ENCODE data around the gene PDGFB. TPM values are rescaled to one million over a fixed set of nuclear protein-coding genes. Genes with fewer than 3 reads are reported as not detected.

The PDGFB gene
- total RNA-seq, 1 donor from 2014 or later: 16.5 TPM

- Mint-ChIP-seq H3K4me1 (ENCODE audit: low read depth) (peaks cover 46% of the 10 kb centered on the region), H3K27ac (ENCODE audit: unreplicated experiment) (peak overlapping the region; percentile 87), H3K9me3 (ENCODE audit: low read depth) (no peaks in the 10 kb centered on the region), H3K27me3 (ENCODE audit: low read depth) (no peaks in the 10 kb centered on the region), H3K36me3 (ENCODE audit: low read depth) (no peaks in the 10 kb centered on the region), H3K4me3 (ENCODE audit: unreplicated experiment) (no peak overlapping the region)
- no peak for TF ChIP-seq CTCF (IDR thresholded peaks at IDR 0.05)
- DNase-seq (ENCODE audit: low spot score): no peak
Observed at GRCh38 chr22:39255449-39256185, 10.8 kb upstream of the PDGFB start.

GRCh38 chr22:39254789-39255298 is 10.1 kb upstream of the PDGFB start:
- Mint-ChIP-seq H3K4me3 (ENCODE audit: unreplicated experiment) (no peak overlapping the region), H3K27me3 (ENCODE audit: low read depth) (no peaks in the 10 kb centered on the region), H3K4me1 (ENCODE audit: low read depth) (peaks cover 45% of the 10 kb centered on the region), H3K27ac (ENCODE audit: unreplicated experiment) (peak overlapping the region; percentile 87), H3K36me3 (ENCODE audit: low read depth) (no peaks in the 10 kb centered on the region), H3K9me3 (ENCODE audit: low read depth) (no peaks in the 10 kb centered on the region)
- no peak for DNase-seq (ENCODE audit: low spot score)
- no peak for TF ChIP-seq CTCF (IDR thresholded peaks at IDR 0.05)

GRCh38 chr22:39254122-39254521 is 9.3 kb upstream of the PDGFB start:
- Mint-ChIP-seq H3K4me1 (ENCODE audit: low read depth) (peaks cover 41% of the 10 kb centered on the region), H3K27ac (ENCODE audit: unreplicated experiment) (peak overlapping the region; percentile 45), H3K27me3 (ENCODE audit: low read depth) (no peaks in the 10 kb centered on the region), H3K9me3 (ENCODE audit: low read depth) (no peaks in the 10 kb centered on the region), H3K4me3 (ENCODE audit: unreplicated experiment) (no peak overlapping the region), H3K36me3 (ENCODE audit: low read depth) (no peaks in the 10 kb centered on the region)
- no peak for TF ChIP-seq CTCF (IDR thresholded peaks at IDR 0.05)
- DNase-seq (ENCODE audit: low spot score): no peak

- Mint-ChIP-seq H3K9me3 (ENCODE audit: low read depth) (no peaks in the 10 kb centered on the region), H3K36me3 (ENCODE audit: low read depth) (no peaks in the 10 kb centered on the region), H3K4me3 (ENCODE audit: unreplicated experiment) (no peak overlapping the region), H3K27me3 (ENCODE audit: low read depth) (no peaks in the 10 kb centered on the region), H3K27ac (ENCODE audit: unreplicated experiment) (peak overlapping the region; percentile 75), H3K4me1 (ENCODE audit: low read depth) (peaks cover 42% of the 10 kb centered on the region)
- no peak for DNase-seq (ENCODE audit: low spot score)
- TF ChIP-seq CTCF (IDR thresholded peaks at IDR 0.05): no peak
Observed at GRCh38 chr22:39253435-39254070, 8.8 kb upstream of the PDGFB start.

- Mint-ChIP-seq H3K36me3 (ENCODE audit: low read depth) (no peaks in the 10 kb centered on the region), H3K4me1 (ENCODE audit: low read depth) (peaks cover 43% of the 10 kb centered on the region), H3K9me3 (ENCODE audit: low read depth) (no peaks in the 10 kb centered on the region), H3K27me3 (ENCODE audit: low read depth) (no peaks in the 10 kb centered on the region), H3K4me3 (ENCODE audit: unreplicated experiment) (peak overlapping the region; percentile 12), H3K27ac (ENCODE audit: unreplicated experiment) (peak overlapping the region; percentile 75)
- no peak for DNase-seq (ENCODE audit: low spot score)
- TF ChIP-seq CTCF (IDR thresholded peaks at IDR 0.05): no peak
Observed at GRCh38 chr22:39252461-39253434, 8.0 kb upstream of the PDGFB start.
